MG63 (cell line): ENCODE data around the gene OXCT2. TPM values are rescaled to one million over a fixed set of nuclear protein-coding genes. Genes with fewer than 3 reads are reported as not detected.

ENCODE experiments used
- DNase-seq: peaks from one replicate; pipeline ENCODE4 v3.0.0-alpha.2; 2020
- H3K27me3 ChIP-seq: fragments of 250-450 bp; sonication (Bioruptor Pico); 2 replicates; pipeline ENCODE4 v1.5.1; 2020; ENCODE audit warnings: mild to moderate bottlenecking, moderate library complexity
- H3K36me3 ChIP-seq: fragments of 250-450 bp; sonication (Bioruptor Pico); 2 replicates; pipeline ENCODE4 v1.5.1; 2020; ENCODE audit warnings: mild to moderate bottlenecking, moderate library complexity
- H3K4me3 ChIP-seq: fragments of 250-450 bp; sonication (Bioruptor Pico); 2 replicates; pipeline ENCODE4 v1.5.1; 2020; ENCODE audit warnings: mild to moderate bottlenecking, moderate library complexity
- H3K9me3 ChIP-seq: fragments of 250-450 bp; sonication (Bioruptor Pico); 2 replicates; pipeline ENCODE4 v1.5.1; 2020; ENCODE audit warnings: mild to moderate bottlenecking, moderate library complexity
- total RNA-seq: library from RNA; depleted of rRNA; stranded (reverse); fragments of >200 nt; shearing (Covaris generic); gene quantifications from 2 replicates; pipeline ENCODE4 v1.2.3, GENCODE V29; 2014; ENCODE audit warnings: low replicate concordance; rRNA removed

The OXCT2 gene
- total RNA-seq, 1 experiment from 2014 or later: not detected

DNA sequence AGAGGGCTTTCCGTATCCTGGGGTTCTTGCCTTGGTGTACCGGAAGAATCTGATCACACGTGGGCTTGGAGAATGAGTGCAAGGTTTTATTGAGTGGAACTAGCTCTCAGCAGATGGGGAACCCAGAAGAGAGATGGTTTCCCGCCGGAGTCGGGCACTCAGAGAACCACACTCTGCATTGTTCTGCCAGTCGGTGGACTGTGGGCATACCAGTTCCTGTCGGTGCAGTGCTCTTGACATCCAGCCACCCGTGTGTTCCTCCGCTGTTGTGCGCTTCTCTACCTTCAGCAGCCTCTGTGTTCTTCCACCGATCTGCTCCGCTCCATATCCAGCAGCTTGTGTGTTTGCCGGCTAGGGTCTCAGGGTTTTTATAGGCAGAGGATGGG lies 43.2 kb downstream of the OXCT2 start:
- Histone ChIP-seq H3K27me3 (peaks cover 24% of the 10 kb centered on the region), H3K9me3 (peaks cover 3% of the 10 kb centered on the region), H3K36me3 (no peaks in the 10 kb centered on the region), H3K4me3 (no peak overlapping the region)
- DNase-seq: no peak

DNA sequence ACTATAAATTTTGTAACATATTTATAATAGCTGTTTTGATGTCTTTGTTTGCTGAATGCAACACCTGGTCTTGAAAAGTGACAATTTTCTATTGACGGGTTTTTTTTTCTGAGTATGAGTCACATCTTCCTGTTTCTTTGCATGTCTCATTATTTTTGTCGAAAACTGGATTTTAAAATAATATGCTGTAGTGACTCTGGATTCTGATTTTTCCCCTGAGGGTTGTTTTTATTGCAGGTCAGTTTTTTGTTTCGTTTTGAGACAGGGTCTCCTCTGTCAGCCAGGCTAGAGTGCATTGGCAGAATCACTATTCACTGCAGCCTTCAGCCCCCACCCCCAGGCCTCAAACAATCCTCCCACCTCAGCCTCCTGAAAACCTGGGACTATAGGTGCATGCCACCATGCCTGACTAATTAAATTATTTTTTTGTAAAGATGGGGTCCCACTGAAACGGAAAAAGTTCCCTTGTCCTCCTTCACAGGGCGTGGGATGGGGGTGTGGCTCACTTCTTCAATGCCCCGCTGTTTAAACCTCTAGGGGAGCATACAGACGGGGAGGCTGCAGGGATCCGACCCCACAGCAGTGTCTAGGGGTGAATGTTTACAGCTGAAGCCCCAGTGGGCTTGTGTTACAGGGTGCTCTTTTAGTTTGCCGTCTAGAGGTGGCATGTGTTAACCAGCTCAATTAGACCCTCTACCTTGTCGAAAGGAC lies 43.8 kb downstream of the OXCT2 start:
- Histone ChIP-seq H3K27me3 (peaks cover 24% of the 10 kb centered on the region), H3K4me3 (no peak overlapping the region), H3K36me3 (no peaks in the 10 kb centered on the region), H3K9me3 (peaks cover 3% of the 10 kb centered on the region)
- DNase-seq: no peak

DNA sequence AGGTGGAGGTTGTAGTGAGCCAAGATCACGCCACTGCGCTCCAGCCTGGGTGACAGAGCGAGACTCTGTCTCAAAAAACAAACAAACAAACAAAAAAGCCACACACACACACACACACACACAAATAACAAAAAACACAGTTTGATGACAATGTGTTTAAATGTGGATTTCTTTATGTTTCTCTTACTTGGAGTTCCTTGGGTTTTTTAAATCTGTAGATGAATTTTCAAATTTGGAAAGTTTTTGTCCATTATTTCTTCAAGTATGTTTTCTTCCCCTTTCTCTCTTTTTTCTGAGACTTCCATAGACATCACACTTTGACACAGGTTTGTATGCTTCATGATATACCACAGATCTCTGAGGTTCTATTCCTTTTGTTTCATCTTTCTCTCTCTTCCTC lies 44.5 kb downstream of the OXCT2 start:
- H3K27me3 ChIP-seq: peaks cover 24% of the 10 kb centered on the region

DNA sequence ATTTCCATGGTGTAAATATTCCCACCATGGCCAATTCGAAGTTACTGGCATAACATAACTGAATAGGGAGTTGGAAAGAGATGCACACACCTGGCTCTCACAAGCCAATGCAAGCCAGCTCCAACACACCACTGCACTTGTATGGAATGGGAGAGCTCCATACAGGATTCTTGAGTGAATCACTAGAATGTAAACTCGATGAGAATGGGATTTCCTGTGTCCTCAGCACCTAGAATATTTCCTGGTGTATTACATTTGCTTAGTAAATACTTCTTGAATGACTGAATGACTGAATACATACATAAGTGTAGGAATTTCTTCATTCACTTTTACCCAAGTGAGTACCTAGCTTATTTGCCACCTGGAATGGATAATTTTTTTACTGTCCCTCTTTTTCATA lies 48.7 kb downstream of the OXCT2 start:
- Histone ChIP-seq H3K9me3 (no peaks in the 10 kb centered on the region; the same call in 1 of the 2 replicates), H3K27me3 (peaks cover 25% of the 10 kb centered on the region), H3K36me3 (no peaks in the 10 kb centered on the region), H3K4me3 (no peak overlapping the region)
- no peak for DNase-seq

More for the DNA sequence above, 44.5 kb downstream of the OXCT2 start:
- Histone ChIP-seq H3K9me3 (peaks cover 3% of the 10 kb centered on the region), H3K4me3 (no peak overlapping the region), H3K36me3 (no peaks in the 10 kb centered on the region)
- DNase-seq: no peak

DNA sequence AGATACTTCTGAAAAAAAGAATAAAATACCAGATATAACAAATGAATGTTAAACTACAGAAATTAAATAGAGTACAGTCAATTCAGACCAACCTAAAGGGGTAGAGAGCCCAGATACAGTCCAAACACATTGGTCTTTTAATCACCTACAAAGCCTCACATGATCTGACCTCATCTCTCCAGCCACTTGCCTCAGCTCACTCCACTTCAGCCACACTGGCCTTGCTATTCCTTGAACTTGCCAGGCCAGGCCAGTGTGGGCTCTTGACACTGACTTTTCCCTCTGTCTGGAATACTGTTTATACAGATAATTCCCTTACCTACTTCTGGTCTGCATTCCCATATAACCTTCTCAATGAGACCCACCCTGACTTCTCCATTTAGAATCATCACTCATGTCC lies 49.5 kb downstream of the OXCT2 start:
- Histone ChIP-seq H3K4me3 (no peak overlapping the region), H3K36me3 (no peaks in the 10 kb centered on the region), H3K27me3 (peaks cover 28% of the 10 kb centered on the region), H3K9me3 (no peaks in the 10 kb centered on the region; the same call in 1 of the 2 replicates)
- no peak for DNase-seq

DNA sequence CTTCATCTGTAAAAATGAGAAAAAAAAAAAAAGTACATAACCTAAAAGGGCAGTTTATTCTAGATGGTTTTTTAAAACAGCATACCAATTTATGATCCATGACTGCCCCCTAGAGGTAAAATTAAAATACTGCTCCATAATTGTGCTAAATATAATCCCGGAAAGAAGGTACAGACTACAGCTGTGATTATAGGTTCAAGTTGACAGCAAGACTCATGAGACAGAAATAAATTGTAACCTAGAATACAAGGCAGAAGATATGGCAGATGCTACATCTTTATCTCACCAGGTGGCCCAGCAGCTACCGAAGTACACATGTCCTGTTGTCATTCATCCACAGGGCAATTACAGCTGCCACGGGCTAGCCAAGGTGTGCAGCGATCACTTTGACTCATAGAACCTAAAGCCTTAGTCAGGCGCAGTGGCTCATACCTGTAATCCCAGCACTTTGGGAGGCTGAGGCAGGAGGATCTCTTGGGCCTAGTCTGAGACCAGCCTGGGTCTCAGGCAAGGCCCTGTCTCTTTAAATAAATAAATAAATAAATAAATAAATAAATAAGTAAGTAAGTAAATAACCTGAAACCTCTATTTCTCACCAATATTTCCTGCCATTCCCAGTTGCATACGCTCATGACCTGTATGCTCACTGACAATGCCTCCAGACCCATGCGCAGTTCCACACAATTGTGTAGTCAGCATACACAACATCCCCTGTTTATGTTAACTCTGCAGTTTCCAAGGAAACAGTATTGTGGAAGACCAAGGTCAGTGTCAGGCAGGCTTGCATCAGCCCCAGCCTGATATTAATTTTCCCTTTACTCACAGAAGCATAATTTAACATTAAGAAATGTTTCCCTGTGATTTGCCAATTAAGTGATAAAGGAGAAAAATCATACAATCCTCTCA lies 50.8 kb downstream of the OXCT2 start:
- DNase-seq: no peak
- H3K4me3 ChIP-seq: no peak overlapping the region
- H3K27me3 ChIP-seq: peaks cover 35% of the 10 kb centered on the region
- no peaks in the 10 kb centered on the region for H3K36me3 ChIP-seq
- H3K9me3 ChIP-seq: no peaks in the 10 kb centered on the region; the same call in 1 of the 2 replicates

Other genes starting within 250 kb of the OXCT2 start
- 153 TPM in 2 replicates for gene PABPC4, start 194.6 kb downstream of the OXCT2 start, total RNA-seq
- 0.10 and 1.0 TPM in 2 replicates for gene HEYL, start 131.7 kb downstream of the OXCT2 start, total RNA-seq
- gene NT5C1A, start 99.2 kb downstream of the OXCT2 start, total RNA-seq: not detected in 2 replicates
- gene HPCAL4, start 79.9 kb downstream of the OXCT2 start, total RNA-seq: not detected in 2 replicates
- 80.7 and 112 TPM in 2 replicates for gene PPIE, start 32.5 kb downstream of the OXCT2 start, total RNA-seq
- 0.02 and 1.2 TPM in 2 replicates for gene BMP8B, start 17.5 kb upstream of the OXCT2 start, total RNA-seq
- gene TRIT1, start 112.2 kb upstream of the OXCT2 start, total RNA-seq: 28.4 and 41.5 TPM in 2 replicates
- gene MYCL, start 130.6 kb upstream of the OXCT2 start, total RNA-seq: 0.07 and 0.25 TPM in 2 replicates
- gene MFSD2A, start 183.8 kb upstream of the OXCT2 start, total RNA-seq: 4.8 and 5.8 TPM in 2 replicates